ENCODE measurements around the gene APBB2.

GRCh38 chr4:41217020-41217333 lies 2.6 kb upstream of the APBB2 start:
- no peak for TF ChIP-seq EZH2phosphoT487 (IDR thresholded peaks at IDR 0.05; ENCODE audit: insufficient read depth, low read depth)
- no peak for TF ChIP-seq EZH2 (IDR thresholded peaks at IDR 0.05; ENCODE audit: insufficient read depth, poor library complexity, severe bottlenecking)
